Breast epithelium (tissue), 3 donors: ENCODE results near the gene RANBP17.

ENCODE experiments used
- POLR2A ChIP-seq: fragments of 450-650 bp; IDR thresholded peaks from one replicate; pipeline ENCODE4 v1.6.1; 2016; ENCODE audit warnings: antibody characterized with exemption, mild to moderate bottlenecking, moderate library complexity
- TF ChIP-seq, protein P1 (sequence below), 3 donors: fragments of 450-650 bp; IDR thresholded peaks; one replicate each; pipeline ENCODE4 v1.5.1; 2016 to 2017; ENCODE audit warnings: antibody characterized with exemption in 3 of 3, mild to moderate bottlenecking in 3 of 3, moderate library complexity in 3 of 3

DNA sequence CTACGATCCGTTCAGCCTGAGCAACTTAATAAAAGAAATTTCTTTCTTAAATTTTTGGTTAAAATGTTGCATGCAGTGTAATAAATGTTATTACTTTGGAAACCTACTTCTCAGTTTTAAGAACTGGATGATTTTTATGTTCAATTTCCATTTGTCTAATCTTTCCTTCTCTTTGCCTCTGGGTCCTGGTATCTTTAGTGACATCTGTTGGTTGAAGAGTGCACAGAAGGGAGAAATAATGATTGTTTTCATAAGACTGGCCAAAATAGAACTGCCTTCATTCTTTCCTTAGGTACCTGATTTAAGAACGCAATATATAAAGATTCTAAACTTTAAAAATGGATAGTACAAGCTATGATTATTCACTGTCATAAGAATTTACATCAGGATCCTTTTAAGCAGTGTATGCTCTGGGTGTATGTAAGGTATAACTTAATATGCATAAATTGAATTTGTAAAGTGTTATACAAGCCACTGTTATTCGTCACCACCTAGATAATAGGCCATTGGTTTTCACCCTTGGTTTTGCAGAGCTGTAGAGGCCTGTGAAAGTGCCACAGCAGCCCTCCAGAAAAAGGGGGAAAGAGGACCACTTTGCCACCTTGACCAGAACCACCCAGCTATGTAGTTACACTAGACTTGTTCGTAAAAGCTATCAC, 364.4 kb downstream of the RANBP17 start:
- no peak for TF ChIP-seq POLR2A
- TF ChIP-seq, protein P1, sequence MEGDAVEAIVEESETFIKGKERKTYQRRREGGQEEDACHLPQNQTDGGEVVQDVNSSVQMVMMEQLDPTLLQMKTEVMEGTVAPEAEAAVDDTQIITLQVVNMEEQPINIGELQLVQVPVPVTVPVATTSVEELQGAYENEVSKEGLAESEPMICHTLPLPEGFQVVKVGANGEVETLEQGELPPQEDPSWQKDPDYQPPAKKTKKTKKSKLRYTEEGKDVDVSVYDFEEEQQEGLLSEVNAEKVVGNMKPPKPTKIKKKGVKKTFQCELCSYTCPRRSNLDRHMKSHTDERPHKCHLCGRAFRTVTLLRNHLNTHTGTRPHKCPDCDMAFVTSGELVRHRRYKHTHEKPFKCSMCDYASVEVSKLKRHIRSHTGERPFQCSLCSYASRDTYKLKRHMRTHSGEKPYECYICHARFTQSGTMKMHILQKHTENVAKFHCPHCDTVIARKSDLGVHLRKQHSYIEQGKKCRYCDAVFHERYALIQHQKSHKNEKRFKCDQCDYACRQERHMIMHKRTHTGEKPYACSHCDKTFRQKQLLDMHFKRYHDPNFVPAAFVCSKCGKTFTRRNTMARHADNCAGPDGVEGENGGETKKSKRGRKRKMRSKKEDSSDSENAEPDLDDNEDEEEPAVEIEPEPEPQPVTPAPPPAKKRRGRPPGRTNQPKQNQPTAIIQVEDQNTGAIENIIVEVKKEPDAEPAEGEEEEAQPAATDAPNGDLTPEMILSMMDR (IDR thresholded peaks at IDR 0.05): no peak
